MM.1S (cell line): ENCODE results near the gene SLC27A2.
A peak's percentile ranks its signal among the peaks of the same experiment; 100 is the strongest.

Experiments used
- DNase-seq: peaks from one replicate; pipeline ENCODE4 v3.0.0-alpha.2; 2015
- H2AFZ ChIP-seq: fragments of 300-600 bp; sonication (generic); 2 replicates; pipeline ENCODE4 v1.6.0; 2016; ENCODE audit warnings: antibody characterized with exemption, low read length
- H3F3A ChIP-seq: fragments of 300-600 bp; sonication (generic); 2 replicates; pipeline ENCODE4 v1.6.1; 2016; ENCODE audit warnings: mild to moderate bottlenecking, antibody characterized with exemption, low read length, moderate library complexity, mixed read lengths; ENCODE audit not compliant: insufficient read depth
- H3K27ac ChIP-seq: fragments of 300-600 bp; sonication (generic); 2 replicates; pipeline ENCODE4 v1.5.1; 2016; ENCODE audit warnings: mild to moderate bottlenecking, low read length
- H3K27me3 ChIP-seq: fragments of 300-600 bp; sonication (generic); replicated peaks from 2 replicates; pipeline ENCODE4 v1.6.0; 2016; ENCODE audit warnings: low read length; ENCODE audit not compliant: insufficient read depth
- H3K36me3 ChIP-seq: fragments of 300-600 bp; sonication (generic); replicated peaks from 2 replicates; pipeline ENCODE4 v1.6.1; 2016; ENCODE audit warnings: mild to moderate bottlenecking, low read length, mixed read lengths; ENCODE audit not compliant: insufficient read depth
- H3K4me1 ChIP-seq: fragments of 300-600 bp; sonication (generic); 2 replicates; pipeline ENCODE4 v1.6.1; 2016; ENCODE audit warnings: low read length, mixed read lengths
- H3K4me2 ChIP-seq: fragments of 300-600 bp; sonication (generic); 2 replicates; pipeline ENCODE4 v1.6.0; 2016; ENCODE audit warnings: low read depth, low read length
- H3K4me3 ChIP-seq: fragments of 300-600 bp; sonication (generic); 2 replicates; pipeline ENCODE4 v1.5.1; 2016; ENCODE audit warnings: low read length, mixed read lengths
- H3K79me2 ChIP-seq: fragments of 300-600 bp; sonication (generic); 2 replicates; pipeline ENCODE4 v1.6.1; 2016; ENCODE audit warnings: mixed run types, low read length, mixed read lengths
- H3K9ac ChIP-seq: fragments of 300-600 bp; sonication (generic); 2 replicates; pipeline ENCODE4 v1.6.1; 2016; ENCODE audit warnings: low read length, mixed read lengths
- H3K9me2 ChIP-seq: fragments of 300-600 bp; sonication (generic); replicated peaks from 2 replicates; pipeline ENCODE4 v1.6.1; 2016; ENCODE audit warnings: mild to moderate bottlenecking, low read length, mixed read lengths; ENCODE audit not compliant: insufficient read depth
- H3K9me3 ChIP-seq: fragments of 300-600 bp; sonication (generic); replicated peaks from 2 replicates; pipeline ENCODE4 v1.6.1; 2016; ENCODE audit warnings: mild to moderate bottlenecking, low read length, mixed read lengths; ENCODE audit not compliant: insufficient read depth
- H4K20me1 ChIP-seq: fragments of 300-600 bp; sonication (generic); 2 replicates; pipeline ENCODE4 v1.6.1; 2016; ENCODE audit warnings: mild to moderate bottlenecking, low read length, moderate library complexity, mixed read lengths; ENCODE audit not compliant: insufficient read depth
- EZH2 ChIP-seq: fragments of 300-600 bp; sonication (generic); optimal IDR thresholded peaks from 2 replicates; pipeline ENCODE3; 2017; ENCODE audit warnings: low read depth, mild to moderate bottlenecking, antibody characterized with exemption, low read length, mixed read lengths
- EZH2phosphoT487 ChIP-seq: fragments of 300-600 bp; sonication (generic); IDR thresholded peaks from 2 replicates; pipeline ENCODE4 v1.6.1; 2018; ENCODE audit warnings: antibody characterized with exemption, low read length
- TF ChIP-seq, protein P1 (sequence below): fragments of 300-600 bp; sonication (generic); IDR thresholded peaks from 2 replicates; pipeline ENCODE4 v1.5.1; 2016; ENCODE audit warnings: antibody characterized with exemption, low read length, mixed read lengths

The SLC27A2 gene

DNA sequence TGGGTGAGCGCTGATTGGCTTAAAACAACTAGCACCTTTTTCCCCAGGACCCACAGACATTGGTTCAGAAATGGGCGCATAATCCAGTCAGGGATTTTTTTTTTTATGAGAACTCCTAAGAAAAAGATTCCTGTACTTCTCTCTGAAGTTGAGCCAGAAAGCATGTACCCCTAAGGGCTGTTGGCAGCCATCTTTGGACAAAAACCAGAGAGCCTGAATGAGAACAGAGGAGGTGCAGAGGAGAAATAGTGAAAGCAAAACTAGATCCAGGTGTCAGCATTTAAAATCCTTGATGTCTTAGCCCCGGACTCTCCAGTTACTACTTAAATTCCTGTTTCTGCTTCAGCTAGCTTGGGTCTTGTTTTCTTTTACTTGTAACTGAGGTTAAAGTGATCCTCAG is 1.9 kb upstream of the SLC27A2 start:
- H2AFZ ChIP-seq = peak overlapping the region; percentile 47
- no peaks in the 10 kb centered on the region for H3K27me3 ChIP-seq
- no peaks in the 10 kb centered on the region for H3K79me2 ChIP-seq
- peak; percentile 46 for DNase-seq
- H3K4me1 ChIP-seq = peaks cover 6% of the 10 kb centered on the region; the same call in 1 of the 2 replicates
- TF ChIP-seq EZH2phosphoT487 (no peak), EZH2 (no peak)
- TF ChIP-seq, protein P1, sequence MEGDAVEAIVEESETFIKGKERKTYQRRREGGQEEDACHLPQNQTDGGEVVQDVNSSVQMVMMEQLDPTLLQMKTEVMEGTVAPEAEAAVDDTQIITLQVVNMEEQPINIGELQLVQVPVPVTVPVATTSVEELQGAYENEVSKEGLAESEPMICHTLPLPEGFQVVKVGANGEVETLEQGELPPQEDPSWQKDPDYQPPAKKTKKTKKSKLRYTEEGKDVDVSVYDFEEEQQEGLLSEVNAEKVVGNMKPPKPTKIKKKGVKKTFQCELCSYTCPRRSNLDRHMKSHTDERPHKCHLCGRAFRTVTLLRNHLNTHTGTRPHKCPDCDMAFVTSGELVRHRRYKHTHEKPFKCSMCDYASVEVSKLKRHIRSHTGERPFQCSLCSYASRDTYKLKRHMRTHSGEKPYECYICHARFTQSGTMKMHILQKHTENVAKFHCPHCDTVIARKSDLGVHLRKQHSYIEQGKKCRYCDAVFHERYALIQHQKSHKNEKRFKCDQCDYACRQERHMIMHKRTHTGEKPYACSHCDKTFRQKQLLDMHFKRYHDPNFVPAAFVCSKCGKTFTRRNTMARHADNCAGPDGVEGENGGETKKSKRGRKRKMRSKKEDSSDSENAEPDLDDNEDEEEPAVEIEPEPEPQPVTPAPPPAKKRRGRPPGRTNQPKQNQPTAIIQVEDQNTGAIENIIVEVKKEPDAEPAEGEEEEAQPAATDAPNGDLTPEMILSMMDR = no peak
- H3K4me2 ChIP-seq = peak overlapping the region; percentile 44; the same call in 1 of the 2 replicates
- H4K20me1 ChIP-seq = no peaks in the 10 kb centered on the region
- no peak overlapping the region for H3K4me3 ChIP-seq
- no peaks in the 10 kb centered on the region for H3K9me3 ChIP-seq
- 0 out of 2 replicates have a peak, but pooled peaks cover 6% of the 10 kb centered on the region for H3F3A ChIP-seq
- H3K36me3 ChIP-seq = no peaks in the 10 kb centered on the region
- no peak overlapping the region for H3K27ac ChIP-seq
- H3K9me2 ChIP-seq = no peaks in the 10 kb centered on the region
- no peak overlapping the region for H3K9ac ChIP-seq

DNA sequence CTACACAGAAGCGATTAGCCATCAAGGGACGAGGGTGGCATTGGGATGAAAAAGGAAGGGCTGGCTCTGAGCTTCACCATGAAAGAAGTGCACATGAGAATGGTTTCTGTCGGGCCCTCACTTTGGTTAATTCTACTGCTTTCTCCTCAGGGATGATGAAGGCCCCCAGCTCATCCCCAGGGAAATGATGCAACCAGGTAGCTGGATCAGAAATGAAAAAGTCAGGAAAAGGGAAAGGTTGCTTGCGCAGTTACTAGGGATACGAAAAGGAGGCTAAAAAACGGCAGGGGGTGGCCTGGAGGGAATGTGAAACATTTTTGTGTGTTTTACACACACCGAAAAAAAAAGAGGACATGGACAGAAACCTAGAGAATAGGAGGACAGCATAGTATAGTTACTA is 1.4 kb upstream of the SLC27A2 start:
- H3K9ac ChIP-seq = no peak overlapping the region
- 0 out of 2 replicates have a peak, but pooled peaks cover 6% of the 10 kb centered on the region for H3F3A ChIP-seq
- H3K4me3 ChIP-seq = no peak overlapping the region
- no peaks in the 10 kb centered on the region for H3K9me2 ChIP-seq
- no peaks in the 10 kb centered on the region for H3K79me2 ChIP-seq
- H3K4me2 ChIP-seq = peak overlapping the region; percentile 44; the same call in 1 of the 2 replicates
- no peak for TF ChIP-seq EZH2
- no peak for TF ChIP-seq EZH2phosphoT487
- H3K27me3 ChIP-seq = no peaks in the 10 kb centered on the region
- peak overlapping the region; percentile 47 for H2AFZ ChIP-seq
- no peaks in the 10 kb centered on the region for H4K20me1 ChIP-seq
- H3K36me3 ChIP-seq = no peaks in the 10 kb centered on the region
- DNase-seq = no peak
- H3K27ac ChIP-seq = no peak overlapping the region
- peaks cover 6% of the 10 kb centered on the region; the same call in 1 of the 2 replicates for H3K4me1 ChIP-seq
- no peaks in the 10 kb centered on the region for H3K9me3 ChIP-seq

DNA sequence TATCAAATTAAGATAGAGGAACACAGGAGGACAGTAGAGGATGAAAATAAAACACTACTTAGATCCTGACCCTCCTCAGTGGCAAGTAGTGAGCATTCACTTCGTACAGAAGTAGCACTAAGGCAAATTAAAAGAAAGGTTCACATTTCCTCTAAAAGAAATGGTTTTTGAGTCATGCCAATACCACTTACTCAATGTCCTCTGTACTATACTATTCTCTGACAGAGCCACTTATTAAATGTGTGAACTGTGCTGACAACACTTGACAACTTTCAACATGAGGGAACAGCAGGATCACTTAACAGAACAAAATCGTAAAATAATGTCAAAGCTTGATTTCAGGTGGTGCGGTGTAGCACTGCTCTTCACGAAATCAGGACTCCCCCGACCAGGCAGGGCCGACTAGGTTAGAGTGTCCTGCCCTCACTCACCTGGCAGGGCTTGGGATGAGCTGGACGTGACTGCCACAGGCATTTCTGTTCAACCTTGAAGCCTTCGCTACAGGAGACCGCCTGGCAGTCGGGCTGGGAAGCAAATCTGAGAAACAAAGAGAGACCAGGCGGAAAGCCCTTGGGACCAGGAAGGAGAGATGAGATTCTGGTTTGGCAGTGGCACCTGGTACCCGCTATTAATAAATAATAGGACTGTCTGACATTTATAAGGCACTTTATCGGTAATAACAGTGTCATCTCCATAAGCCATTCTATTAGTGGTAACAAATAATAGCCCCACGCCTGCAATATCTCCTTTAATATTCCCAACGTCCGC is 611 bp upstream of the SLC27A2 start:
- no peak overlapping the region for H3K9ac ChIP-seq
- no peaks in the 10 kb centered on the region for H3K36me3 ChIP-seq
- H2AFZ ChIP-seq = peak overlapping the region; percentile 84
- no peak for TF ChIP-seq EZH2phosphoT487
- TF ChIP-seq, protein P1 = no peak
- TF ChIP-seq EZH2 = no peak
- no peaks in the 10 kb centered on the region for H3K9me3 ChIP-seq
- H3K79me2 ChIP-seq = no peaks in the 10 kb centered on the region
- H3K4me1 ChIP-seq = peaks cover 6% of the 10 kb centered on the region; the same call in 1 of the 2 replicates
- H3K9me2 ChIP-seq = no peaks in the 10 kb centered on the region
- H3F3A ChIP-seq = 0 out of 2 replicates have a peak, but pooled peaks cover 6% of the 10 kb centered on the region
- no peaks in the 10 kb centered on the region for H3K27me3 ChIP-seq
- H3K4me2 ChIP-seq = peak overlapping the region; percentile 93; the same call in 1 of the 2 replicates
- no peak for DNase-seq
- no peak overlapping the region for H3K27ac ChIP-seq
- H3K4me3 ChIP-seq = peak overlapping the region; percentile 78
- H4K20me1 ChIP-seq = no peaks in the 10 kb centered on the region
